ENCODE data around the gene HINT3. TPM values are rescaled to one million over a fixed set of nuclear protein-coding genes. Genes with fewer than 3 reads are reported as not detected.
A peak's percentile ranks its signal among the peaks of the same experiment; 100 is the strongest.
"Not testable (repeated sequence)": the region's sequence is repeated elsewhere in the genome, so short reads cannot be mapped to it uniquely, and the experiment has no call there.

HINT3 gene
- total RNA-seq, 2 experiments from 2014 or later = 8.0 to 9.1 TPM

DNA sequence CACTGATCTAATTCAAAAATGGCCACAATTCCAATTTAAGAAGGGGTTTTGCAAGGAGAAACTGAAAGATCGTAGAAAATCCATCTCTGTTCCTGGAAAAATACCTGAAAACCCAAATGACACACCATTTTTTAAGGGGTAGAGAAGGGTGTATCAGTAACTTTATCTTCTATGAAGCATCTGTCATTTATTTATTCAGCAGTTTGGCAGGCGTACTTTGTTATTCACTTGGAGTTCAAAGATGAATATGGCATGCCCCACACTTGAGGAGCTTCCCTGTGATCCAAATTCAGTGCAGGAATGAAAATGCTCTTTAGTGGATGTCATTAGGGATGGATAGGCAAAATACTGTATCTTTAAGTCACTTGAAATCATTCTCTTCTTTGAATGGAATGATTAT is 7.2 kb downstream of the HINT3 start:
- ATAC-seq = no peak
- Mint-ChIP-seq H3K27ac (no peak overlapping the region), H3K36me3 (ENCODE audit: low read depth) (peaks cover 16% of the 10 kb centered on the region), H3K9me3 (ENCODE audit: insufficient read depth) (no peaks in the 10 kb centered on the region), H3K4me3 (no peak overlapping the region), H3K4me1 (ENCODE audit: low read depth) (no peaks in the 10 kb centered on the region), H3K27me3 (ENCODE audit: low read depth) (no peaks in the 10 kb centered on the region)
- DNase-seq = no peak
- POLR2A ChIA-PET = interaction anchor here (2.4 kb wide), 1 partner anchor 183 kb away, joined by 8 read pairs; no protein-coding TSS in a partner anchor
- CTCF ChIA-PET = interaction anchor here (1.2 to 5.3 kb wide), 3 partner anchors 8 to 22 kb away, joined by 4 to 30 read pairs (median 8); partner anchors contain the start of genes HINT3 and TRMT11

GRCh38 chr6:125966569-125966968 is 10.0 kb downstream of the HINT3 start:
- no peaks in the 10 kb centered on the region for H3K9me3 Mint-ChIP-seq (ENCODE audit: insufficient read depth)
- H3K4me3 Mint-ChIP-seq = no peak overlapping the region
- no peak overlapping the region for H3K27ac Mint-ChIP-seq
- H3K27me3 Mint-ChIP-seq (ENCODE audit: low read depth) = no peaks in the 10 kb centered on the region
- peaks cover 20% of the 10 kb centered on the region for H3K36me3 Mint-ChIP-seq (ENCODE audit: low read depth)
- no peak for ATAC-seq
- POLR2A ChIA-PET = no interaction called here
- CTCF ChIA-PET = interaction anchor here (5.4 kb wide), 1 partner anchor 9 kb away, joined by 60 read pairs; the partner anchor contains the start of gene HINT3
- no peaks in the 10 kb centered on the region for H3K4me1 Mint-ChIP-seq (ENCODE audit: low read depth)
- DNase-seq = no peak

DNA sequence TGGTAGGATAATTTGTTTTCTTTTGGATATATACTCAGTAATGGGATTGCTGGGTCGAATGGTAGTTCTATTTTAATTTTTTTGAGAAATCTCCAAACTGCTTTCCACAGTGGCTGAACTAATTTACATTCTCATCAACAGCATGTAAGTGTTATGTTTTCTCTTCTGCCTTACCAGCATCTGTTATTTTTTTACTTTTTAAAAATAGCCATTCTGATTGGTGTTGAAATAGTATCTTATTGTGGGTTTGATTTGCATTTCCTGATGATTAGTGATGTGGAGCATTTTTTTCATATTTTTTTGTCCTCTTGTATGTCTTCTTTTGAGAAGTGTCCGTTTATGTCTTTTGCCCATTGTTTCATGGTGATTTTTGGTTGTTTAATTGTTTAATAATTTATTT is 11.9 kb downstream of the HINT3 start:
- Mint-ChIP-seq H3K27me3 (ENCODE audit: low read depth) (no peaks in the 10 kb centered on the region), H3K27ac (no peak overlapping the region), H3K9me3 (ENCODE audit: insufficient read depth) (no peaks in the 10 kb centered on the region), H3K4me1 (ENCODE audit: low read depth) (no peaks in the 10 kb centered on the region), H3K4me3 (no peak overlapping the region), H3K36me3 (ENCODE audit: low read depth) (peaks cover 21% of the 10 kb centered on the region)
- DNase-seq (no peak), ATAC-seq (no peak)
- ChIA-PET POLR2A (interaction anchor here (0.9 kb wide), 1 partner anchor 178 kb away, joined by 3 read pairs; the partner anchor contains the start of gene NCOA7), CTCF (interaction anchor here (5.4 kb wide), 1 partner anchor 11 kb away, joined by 60 read pairs; the partner anchor contains the start of gene HINT3)

DNA sequence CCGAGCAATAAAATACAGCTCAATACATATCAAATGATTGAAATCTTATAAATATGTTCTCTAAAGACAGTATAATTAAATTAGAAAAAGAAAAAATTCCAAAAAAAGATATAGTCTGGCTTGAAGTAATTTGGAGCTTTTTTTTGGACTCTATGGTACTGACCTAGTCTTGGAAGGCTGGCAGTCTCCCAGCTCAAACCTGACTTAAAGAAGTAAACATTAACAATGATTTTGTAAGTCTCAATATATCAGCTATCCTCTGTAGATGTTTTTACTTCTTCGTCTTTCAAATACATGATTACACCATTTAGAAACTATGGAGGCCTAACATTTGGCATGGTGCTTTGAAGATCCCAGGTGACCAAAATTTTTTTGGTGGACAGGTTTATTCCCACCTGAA is 14.2 kb downstream of the HINT3 start:
- ChIA-PET POLR2A (interaction anchor here (1.4 kb wide), 1 partner anchor 180 kb away, joined by 6 read pairs; the partner anchor contains the start of gene NCOA7), CTCF (interaction anchor here (1.0 to 5.4 kb wide), 4 partner anchors 9 to 189 kb away, joined by 3 to 60 read pairs (median 3); partner anchors contain the start of gene HINT3)
- Mint-ChIP-seq H3K36me3 (ENCODE audit: low read depth) (peaks cover 27% of the 10 kb centered on the region), H3K4me1 (ENCODE audit: low read depth) (peaks cover 6% of the 10 kb centered on the region), H3K27me3 (ENCODE audit: low read depth) (no peaks in the 10 kb centered on the region), H3K27ac (no peak overlapping the region), H3K9me3 (ENCODE audit: insufficient read depth) (no peaks in the 10 kb centered on the region), H3K4me3 (no peak overlapping the region)
- ATAC-seq = no peak
- no peak for DNase-seq

DNA sequence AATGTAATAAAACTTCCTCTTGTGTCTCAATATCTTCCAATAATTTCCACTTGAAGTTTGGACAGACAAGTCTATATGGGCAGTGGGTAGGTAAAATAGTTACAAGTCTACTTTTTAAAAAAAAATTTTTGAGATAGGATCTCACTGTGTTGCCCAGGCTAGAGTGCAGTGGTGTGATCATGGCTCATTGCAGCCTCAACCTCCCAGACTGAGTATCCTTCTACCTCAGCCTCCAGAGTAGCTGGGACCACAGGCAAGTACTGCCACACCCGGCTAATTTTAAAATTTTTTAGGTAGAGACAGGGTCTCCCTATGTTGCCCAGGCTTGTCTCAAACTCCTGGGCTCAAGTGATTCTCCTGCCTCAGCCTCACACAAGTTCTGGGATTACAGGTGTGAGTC is 15.9 kb downstream of the HINT3 start:
- POLR2A ChIA-PET; H3K27ac Mint-ChIP-seq; H3K9me3 Mint-ChIP-seq (ENCODE audit: insufficient read depth); H3K27me3 Mint-ChIP-seq (ENCODE audit: low read depth); ATAC-seq; H3K4me1 Mint-ChIP-seq (ENCODE audit: low read depth); DNase-seq; H3K4me3 Mint-ChIP-seq: not testable (repeated sequence)
- CTCF ChIA-PET = interaction anchor here (1.8 to 3.8 kb wide), 3 partner anchors 9 to 168 kb away, joined by 5 to 50 read pairs (median 30); partner anchors contain the start of gene HINT3
- H3K36me3 Mint-ChIP-seq (ENCODE audit: low read depth) = peaks cover 23% of the 10 kb centered on the region

DNA sequence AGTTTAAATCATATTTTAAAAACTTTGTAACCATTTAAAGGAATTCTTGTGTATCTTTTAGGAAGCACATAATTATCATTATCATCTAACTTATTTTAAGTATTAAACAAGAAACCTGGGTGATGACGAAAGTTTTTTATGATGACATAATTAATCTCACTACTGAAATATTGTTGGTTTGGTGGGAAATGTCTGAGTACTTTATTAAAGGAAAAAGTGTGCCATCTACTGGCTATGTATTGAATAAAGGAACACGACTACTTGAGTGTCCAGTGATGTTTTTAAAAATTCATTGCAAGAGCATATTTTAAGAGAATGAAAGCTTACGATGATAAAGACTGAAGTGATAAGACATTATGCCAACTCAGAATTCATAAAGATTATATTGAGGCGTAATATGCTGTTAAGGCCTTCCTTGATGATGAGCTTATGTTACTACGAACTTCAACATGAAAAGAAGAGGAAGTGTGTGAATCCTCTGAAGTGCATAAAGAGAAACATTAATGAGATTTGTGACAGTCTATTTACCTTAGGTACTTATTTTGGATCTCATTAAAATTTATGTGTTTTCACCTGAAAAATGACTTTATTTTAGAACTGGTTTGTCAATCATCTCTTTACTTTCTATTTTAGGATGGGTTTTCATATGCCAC is 17.8 kb downstream of the HINT3 start:
- ATAC-seq (peak; percentile 81), DNase-seq (no peak)
- Mint-ChIP-seq H3K27me3 (ENCODE audit: low read depth) (no peaks in the 10 kb centered on the region), H3K4me3 (no peak overlapping the region), H3K36me3 (ENCODE audit: low read depth) (peaks cover 12% of the 10 kb centered on the region), H3K27ac (no peak overlapping the region), H3K9me3 (ENCODE audit: insufficient read depth) (no peaks in the 10 kb centered on the region), H3K4me1 (ENCODE audit: low read depth) (peaks cover 6% of the 10 kb centered on the region)
- ChIA-PET CTCF (interaction anchor here (0.8 to 3.8 kb wide), 30 partner anchors 11 to 671 kb away, joined by 3 to 50 read pairs (median 5); partner anchors contain the start of genes HINT3, NCOA7 and TRMT11), POLR2A (interaction anchor here (0.7 to 1.0 kb wide), 2 partner anchors 56 to 193 kb away, joined by 3 read pairs; no protein-coding TSS in a partner anchor)

DNA sequence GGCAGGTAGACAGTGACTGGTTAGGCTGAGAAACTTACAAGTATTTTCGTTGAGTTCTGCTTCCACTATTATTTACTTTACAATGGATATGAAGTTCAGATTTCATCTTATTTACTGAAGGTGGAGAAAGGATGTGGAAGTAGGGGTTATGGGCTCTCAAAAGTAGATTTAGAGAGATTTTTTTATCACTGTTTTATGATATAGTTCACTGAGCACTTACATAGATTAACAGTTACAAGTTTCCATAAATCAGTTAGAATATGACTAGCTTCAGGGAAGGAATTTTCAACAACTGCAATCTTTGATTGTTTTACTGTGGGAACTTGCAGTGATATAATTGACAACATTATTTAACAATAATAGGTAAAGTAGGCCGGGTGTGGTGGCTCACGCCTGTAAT is 22.5 kb downstream of the HINT3 start:
- Mint-ChIP-seq H3K9me3 (ENCODE audit: insufficient read depth) (no peaks in the 10 kb centered on the region), H3K27me3 (ENCODE audit: low read depth) (no peaks in the 10 kb centered on the region), H3K27ac (no peak overlapping the region), H3K36me3 (ENCODE audit: low read depth) (peaks cover 6% of the 10 kb centered on the region), H3K4me1 (ENCODE audit: low read depth) (peaks cover 6% of the 10 kb centered on the region), H3K4me3 (no peak overlapping the region)
- POLR2A ChIA-PET = no interaction called here
- no peak for DNase-seq
- CTCF ChIA-PET = no interaction called here
- ATAC-seq = no peak

- H3K27ac Mint-ChIP-seq = no peak overlapping the region
- H3K4me3 Mint-ChIP-seq = no peak overlapping the region
- H3K27me3 Mint-ChIP-seq (ENCODE audit: low read depth) = no peaks in the 10 kb centered on the region
- H3K36me3 Mint-ChIP-seq (ENCODE audit: low read depth) = no peaks in the 10 kb centered on the region
- DNase-seq = no peak
- ATAC-seq = no peak
- ChIA-PET CTCF (interaction anchor here (0.9 to 1.8 kb wide), 6 partner anchors 14 to 200 kb away, joined by 3 to 7 read pairs (median 3); partner anchors contain the start of gene HINT3), POLR2A (interaction anchor here (1.6 kb wide), 1 partner anchor 191 kb away, joined by 3 read pairs; the partner anchor contains the start of gene NCOA7)
- no peaks in the 10 kb centered on the region for H3K9me3 Mint-ChIP-seq (ENCODE audit: insufficient read depth)
- H3K4me1 Mint-ChIP-seq (ENCODE audit: low read depth) = peaks cover 5% of the 10 kb centered on the region
These were observed 25.1 kb downstream of the HINT3 start for GRCh38 chr6:125981571-125982185.

- ChIA-PET CTCF (interaction anchor here (6.0 kb wide), 1 partner anchor 8 kb away, joined by 49 read pairs; no protein-coding TSS in a partner anchor), POLR2A (no interaction called here)
- no peaks in the 10 kb centered on the region for H3K36me3 Mint-ChIP-seq (ENCODE audit: low read depth)
These were observed 26.8 kb downstream of the HINT3 start for GRCh38 chr6:125983246-125983945.

GRCh38 chr6:125984311-125984710 is 27.7 kb downstream of the HINT3 start:
- CTCF ChIA-PET = interaction anchor here (3.4 to 6.0 kb wide), 2 partner anchors 9 to 194 kb away, joined by 20 to 49 read pairs; partner anchors contain the start of gene NCOA7
- no peak overlapping the region for H3K4me3 Mint-ChIP-seq

More at GRCh38 chr6:125983246-125983945, 26.8 kb downstream of the HINT3 start:
- H3K9me3 Mint-ChIP-seq (ENCODE audit: insufficient read depth) = no peaks in the 10 kb centered on the region
- ATAC-seq (no peak), DNase-seq (no peak)
- H3K4me1 Mint-ChIP-seq (ENCODE audit: low read depth) = peaks cover 5% of the 10 kb centered on the region
- H3K4me3 Mint-ChIP-seq = no peak overlapping the region
- no peak overlapping the region for H3K27ac Mint-ChIP-seq
- H3K27me3 Mint-ChIP-seq (ENCODE audit: low read depth) = no peaks in the 10 kb centered on the region

DNA sequence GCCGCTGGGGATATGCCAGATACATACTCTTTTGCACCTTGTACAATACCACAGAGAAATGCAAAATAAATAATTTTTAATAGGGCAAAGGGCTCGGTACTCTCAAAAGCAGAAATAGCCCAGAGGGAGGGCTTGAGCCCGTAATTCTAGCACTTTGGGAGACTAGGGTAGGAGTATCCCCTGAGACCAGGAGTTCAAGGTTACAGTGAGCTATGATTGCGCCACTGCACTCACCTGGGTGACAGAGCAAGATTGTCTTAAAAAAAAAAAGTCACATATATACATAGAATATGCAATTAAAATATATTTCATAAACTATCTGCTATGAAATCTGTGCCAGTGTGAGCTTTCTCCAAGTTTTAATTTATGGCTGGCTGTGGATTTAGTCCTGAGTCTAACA is 29.0 kb downstream of the HINT3 start:
- ChIA-PET POLR2A (interaction anchor here (0.9 to 2.4 kb wide), 5 partner anchors 10 to 205 kb away, joined by 3 to 19 read pairs (median 7); partner anchors contain the start of gene NCOA7), CTCF (interaction anchor here (0.9 to 6.0 kb wide), 7 partner anchors 10 to 672 kb away, joined by 3 to 49 read pairs (median 20); partner anchors contain the start of genes HINT3 and NCOA7)
- ATAC-seq (no peak), DNase-seq (no peak)
- Mint-ChIP-seq H3K9me3 (ENCODE audit: insufficient read depth) (no peaks in the 10 kb centered on the region), H3K27ac (no peak overlapping the region), H3K36me3 (ENCODE audit: low read depth) (no peaks in the 10 kb centered on the region), H3K4me3 (peak overlapping the region; percentile 13), H3K4me1 (ENCODE audit: low read depth) (peaks cover 13% of the 10 kb centered on the region), H3K27me3 (ENCODE audit: low read depth) (no peaks in the 10 kb centered on the region)

More at GRCh38 chr6:125984311-125984710, 27.7 kb downstream of the HINT3 start:
- no peak for DNase-seq
- Mint-ChIP-seq H3K36me3 (ENCODE audit: low read depth) (no peaks in the 10 kb centered on the region), H3K27ac (no peak overlapping the region), H3K9me3 (ENCODE audit: insufficient read depth) (no peaks in the 10 kb centered on the region), H3K27me3 (ENCODE audit: low read depth) (no peaks in the 10 kb centered on the region), H3K4me1 (ENCODE audit: low read depth) (peaks cover 7% of the 10 kb centered on the region)
- POLR2A ChIA-PET = interaction anchor here (0.9 kb wide), 1 partner anchor 27 kb away, joined by 4 read pairs; no protein-coding TSS in a partner anchor
- ATAC-seq = no peak
